GM21447 (cell line): ENCODE data around the gene FAM114A1.
A peak's percentile ranks its signal among the peaks of the same experiment; 100 is the strongest.

ENCODE experiments used
- ATAC-seq: cut with Tn5 transposase; IDR thresholded peaks from one replicate; pipeline ENCODE4 v1.9.1; 2021; ENCODE audit not compliant: unreplicated experiment

FAM114A1 gene

DNA sequence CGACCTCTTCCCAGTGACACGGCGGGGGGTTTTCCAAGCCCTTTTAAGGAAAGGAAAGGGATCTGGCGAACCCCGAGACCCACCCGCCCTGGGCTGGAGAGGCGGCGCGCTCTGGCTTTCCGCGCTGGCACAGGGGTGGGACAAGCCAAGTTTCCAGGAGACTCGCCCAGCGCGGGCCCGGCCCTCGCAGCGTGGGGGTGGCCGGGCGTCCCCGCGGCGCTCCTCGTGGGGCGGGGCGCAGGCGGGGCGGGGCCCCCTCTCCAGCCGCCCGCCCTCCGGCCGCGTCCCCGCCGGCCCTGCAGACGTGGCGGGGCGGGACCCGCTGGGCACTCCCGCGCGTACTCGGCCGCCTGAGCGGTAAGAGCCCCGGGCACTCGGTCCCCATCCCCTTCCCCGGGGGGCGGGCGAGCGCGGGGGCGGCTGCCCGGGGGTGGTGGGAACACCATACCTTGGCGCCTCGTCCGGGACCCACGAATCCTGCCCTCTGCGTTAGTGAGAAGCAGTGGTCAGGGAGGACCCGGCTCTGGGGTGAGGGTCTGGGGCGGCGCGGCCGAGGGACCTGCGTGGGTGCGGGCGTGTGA lies at the start of gene FAM114A1:
FAM114A1 (plus strand) TSS at position 329 of the 581 bp plus-strand sequence. CDS start 10,273 bp downstream, outside the sequence.
- peak; percentile 63 for ATAC-seq

DNA sequence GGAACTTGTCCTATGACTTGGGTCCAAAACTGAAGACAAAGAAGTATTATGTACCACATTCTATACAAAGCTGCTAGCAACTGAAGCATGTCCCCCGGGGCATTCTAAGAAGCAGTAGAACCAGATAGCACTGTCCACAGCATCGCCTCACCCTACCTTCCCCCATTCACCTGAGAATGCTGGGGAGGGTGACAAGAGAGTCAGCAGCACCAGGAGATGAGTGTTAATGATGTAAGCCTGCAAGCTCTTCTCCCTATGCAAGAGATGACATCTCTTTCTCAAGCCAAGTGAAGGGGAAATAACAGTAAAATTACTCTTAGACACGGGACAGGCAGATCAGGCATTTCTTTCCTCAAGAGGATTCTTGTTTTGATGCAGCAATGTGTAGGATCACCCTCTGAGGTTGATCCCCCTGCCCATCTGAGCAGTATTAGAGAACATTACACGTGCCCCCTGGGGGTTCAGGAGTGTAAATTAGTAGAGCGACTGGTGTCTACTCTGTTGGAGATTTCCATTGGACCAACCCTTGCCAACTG lies 49.1 kb upstream of the FAM114A1 start:
- peak; percentile 62 for ATAC-seq

DNA sequence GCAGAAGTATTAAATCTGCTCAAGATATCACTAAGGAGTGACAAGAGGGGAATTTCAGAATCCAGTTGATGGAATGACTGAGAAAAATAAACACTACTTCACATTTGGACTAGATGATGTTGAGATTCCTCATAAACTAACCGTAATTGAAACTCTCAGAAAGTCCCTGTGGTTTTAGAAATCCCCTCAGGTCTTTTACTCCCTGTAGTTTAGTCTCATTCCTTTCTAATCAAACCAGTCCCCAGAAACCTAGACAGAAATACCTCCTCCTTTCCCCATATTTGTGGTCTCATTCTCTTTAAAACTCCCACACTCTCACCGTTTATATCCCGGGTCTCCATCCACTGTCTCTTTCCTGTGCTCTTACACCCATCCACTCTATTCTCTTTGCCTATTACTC lies 48.0 kb upstream of the FAM114A1 start:
- ATAC-seq = peak; percentile 31

DNA sequence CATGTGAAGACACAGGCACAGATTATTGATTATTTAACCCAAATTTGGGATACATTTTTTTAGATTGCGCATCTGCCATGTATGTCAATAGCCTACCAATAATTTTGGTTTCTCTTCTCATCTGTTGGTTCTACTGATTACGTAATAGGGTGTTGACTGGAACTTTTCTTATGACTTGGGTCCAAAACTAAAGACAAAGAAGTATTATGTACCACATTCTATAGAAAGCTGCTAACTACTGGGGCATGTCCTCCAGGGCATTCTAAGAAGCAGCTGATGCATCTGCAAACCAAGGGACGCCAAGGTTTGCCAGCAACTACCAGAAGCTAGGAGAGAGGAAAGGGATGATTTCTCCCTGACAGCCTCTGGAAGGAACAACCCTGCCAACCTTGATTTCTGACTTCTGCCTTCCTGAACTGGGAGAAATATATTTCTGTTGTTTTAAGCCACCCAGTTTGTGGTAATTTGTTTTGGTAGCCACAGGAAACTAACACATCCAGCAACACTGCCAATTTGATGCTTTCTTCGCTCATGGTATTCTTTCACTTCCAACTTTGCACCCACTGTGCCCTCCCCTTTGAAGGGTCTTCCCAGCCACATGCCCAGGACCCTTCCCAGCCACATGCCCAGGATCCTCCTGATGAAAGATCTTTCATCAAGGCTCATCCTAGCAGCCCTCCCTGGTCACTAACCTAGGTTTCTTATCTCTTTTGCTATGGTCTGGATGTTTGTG lies 47.1 kb upstream of the FAM114A1 start:
- peak; percentile 44 for ATAC-seq

DNA sequence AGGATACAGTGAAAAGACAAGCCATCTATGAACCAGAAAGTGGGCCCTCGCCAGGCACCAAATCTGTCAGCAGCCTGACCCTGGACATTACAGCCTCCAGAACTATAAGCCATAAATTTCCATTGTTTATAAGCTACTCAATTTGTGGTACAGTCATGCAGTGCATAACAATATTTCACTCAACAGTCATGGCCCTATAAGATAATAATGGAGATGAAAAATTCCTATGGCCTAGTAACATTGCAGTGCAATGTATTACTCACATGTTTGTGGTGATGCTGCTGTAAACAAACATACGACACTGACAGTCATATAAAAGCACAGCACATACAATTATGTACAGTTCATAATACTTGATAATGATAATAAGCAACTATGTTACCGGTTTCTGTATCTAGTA lies 45.9 kb upstream of the FAM114A1 start:
- ATAC-seq = no peak

DNA sequence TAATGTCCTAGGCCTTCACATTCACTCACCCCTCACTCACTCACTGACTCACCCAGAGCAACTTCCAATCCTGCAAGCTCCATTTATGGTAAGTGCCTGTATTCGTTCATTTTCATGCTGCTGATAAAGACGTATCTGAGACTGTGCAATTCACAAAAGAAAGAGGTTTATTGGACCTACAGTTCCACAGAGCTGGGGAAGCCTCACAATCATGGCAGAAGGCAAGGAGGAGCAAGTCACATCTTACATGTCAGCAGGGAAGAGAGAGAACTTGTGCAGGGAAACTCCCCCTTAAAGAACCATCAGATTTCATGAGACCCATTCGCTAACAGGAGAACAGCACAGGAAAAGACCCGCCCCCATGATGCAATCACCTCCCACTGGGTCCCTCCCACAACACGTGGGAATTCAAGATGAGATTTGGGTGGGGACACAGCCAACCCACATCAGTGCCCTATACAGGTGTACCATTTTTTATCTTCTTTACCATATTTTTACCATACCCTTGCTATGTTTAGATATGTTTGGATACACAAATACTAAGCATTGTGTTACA lies 44.8 kb upstream of the FAM114A1 start:
- ATAC-seq = no peak

DNA sequence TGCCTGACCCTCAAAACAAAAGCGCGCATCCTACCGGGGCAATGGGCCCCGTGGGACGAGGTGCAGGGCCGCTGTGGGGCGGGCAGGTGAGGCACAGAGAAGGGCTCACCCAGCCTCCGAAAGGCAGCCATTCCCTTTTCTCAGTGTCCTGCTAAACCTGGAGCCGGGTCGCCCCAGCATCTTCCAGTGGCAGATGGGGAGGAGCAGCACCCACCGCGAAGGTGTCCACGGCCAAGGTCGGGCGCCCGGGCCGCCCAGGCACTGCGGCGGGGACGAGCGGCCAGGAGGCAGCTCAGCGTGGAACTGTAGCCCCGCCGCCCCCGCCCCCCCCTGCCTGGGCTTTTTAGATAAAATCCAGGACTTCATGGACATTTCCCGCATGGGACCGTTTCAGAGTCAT lies 43.8 kb upstream of the FAM114A1 start:
- no peak for ATAC-seq

DNA sequence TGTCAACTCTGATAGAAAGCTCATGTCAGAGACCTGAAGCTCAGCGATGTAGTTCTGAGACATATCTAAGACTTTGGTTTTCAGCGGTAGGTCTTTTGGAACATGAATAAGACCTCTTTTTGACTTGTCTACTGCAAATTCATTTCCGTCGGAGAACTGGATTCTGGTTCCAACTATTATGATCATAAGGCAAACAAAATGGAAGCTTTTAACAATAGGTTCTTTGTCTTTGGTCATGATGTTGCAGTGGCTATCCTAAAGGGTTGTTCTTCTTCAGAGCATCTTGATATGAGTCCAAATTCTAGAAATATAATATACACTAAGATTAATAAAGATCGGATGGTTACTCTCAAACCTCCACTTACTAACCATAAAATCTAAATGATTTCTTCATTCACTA lies 38.4 kb upstream of the FAM114A1 start:
- ATAC-seq = no peak

DNA sequence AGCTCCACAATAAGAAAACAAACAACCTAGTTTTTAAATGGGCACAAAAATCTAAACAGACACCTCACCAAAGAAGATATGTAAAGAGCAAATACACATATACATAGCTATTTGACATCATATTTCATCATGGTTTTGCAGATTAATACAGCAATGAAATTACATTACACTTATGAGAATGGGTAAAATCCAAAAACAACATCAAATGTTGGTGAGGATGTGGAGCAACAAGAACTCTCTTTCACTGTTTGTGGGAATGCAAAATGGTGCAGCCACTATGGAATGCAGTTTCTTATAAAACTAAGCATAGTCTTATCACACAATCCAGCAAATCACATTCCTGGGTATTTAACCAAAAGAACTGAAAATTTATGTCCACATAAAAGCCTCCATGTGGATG lies 36.0 kb upstream of the FAM114A1 start:
- ATAC-seq = no peak

DNA sequence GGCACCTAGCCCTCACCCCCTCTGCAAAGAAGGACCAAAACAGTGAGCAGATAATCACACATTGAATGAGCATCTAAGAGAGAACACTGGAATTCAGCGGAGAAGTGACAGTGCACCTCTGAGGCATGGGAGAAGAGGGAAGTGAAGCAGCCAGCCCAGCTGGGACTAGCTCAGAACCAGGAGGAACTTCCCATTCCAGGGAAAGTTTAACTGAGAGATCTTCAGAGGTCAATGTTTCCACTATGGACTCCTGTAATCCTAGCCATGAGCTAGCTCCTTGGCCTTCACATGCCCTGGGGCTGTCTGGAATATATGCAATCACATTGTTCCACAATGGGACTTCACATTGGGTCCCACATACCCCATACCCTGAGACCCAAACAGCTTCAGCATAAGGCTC lies 35.4 kb upstream of the FAM114A1 start:
- ATAC-seq = no peak

DNA sequence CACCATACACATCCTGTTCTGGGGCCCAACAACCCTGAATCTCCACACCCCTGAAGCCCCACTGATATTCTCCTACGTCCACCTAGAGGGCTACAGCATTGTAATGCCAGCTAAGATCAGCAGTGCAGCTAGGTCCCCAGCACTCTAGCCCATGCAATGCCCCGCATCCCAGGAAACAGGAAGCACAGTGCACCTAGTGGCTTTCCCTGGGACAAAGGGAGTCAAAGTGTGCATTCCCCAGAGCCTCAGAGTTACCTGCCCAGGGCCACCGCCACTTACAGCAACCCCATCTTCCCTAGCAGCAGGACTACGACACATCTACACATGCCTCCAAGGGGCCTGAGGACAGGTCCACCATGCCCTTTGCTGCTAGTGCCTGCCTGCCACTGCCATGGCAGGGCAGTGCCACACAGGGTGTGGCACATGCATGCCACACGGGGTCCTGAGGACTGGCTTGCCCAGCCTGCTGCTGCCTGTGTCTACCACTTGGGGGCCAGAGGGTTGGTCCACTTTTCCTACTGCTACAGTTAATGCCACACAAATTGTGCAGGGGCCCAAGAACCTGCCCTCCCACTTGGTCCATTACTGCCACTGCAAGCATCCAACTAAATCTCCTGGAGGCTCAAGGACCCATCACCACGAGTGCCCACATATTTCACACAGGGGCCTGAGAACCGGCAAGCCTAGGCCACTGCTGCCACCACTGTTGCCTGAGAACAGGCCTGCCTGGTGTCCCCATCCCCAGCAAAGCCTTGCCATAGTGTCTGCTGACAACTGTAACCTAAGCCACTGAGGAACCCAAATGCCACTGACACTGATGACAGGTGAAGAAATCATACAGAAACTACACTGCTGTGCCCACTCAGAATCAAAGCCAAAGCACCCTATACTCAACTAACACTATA lies 34.7 kb upstream of the FAM114A1 start:
- no peak for ATAC-seq

DNA sequence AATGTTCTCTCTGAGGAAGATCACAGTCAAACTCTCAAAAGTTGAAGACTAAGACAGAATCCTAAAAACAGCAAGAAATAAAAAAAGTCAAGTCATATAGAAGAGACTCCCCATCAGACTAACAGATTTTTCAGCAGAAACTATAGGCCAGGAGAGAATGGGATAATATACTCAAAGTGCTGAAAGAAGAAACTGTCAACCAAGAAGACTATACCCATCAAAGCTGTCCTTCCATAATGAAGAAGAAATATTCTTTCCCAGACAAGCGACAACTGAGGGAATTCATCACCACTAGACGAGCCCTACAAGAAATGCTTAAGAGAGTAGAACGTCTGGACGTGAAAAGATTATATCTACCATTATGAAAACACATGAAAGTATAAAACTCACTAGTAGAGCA lies 33.0 kb upstream of the FAM114A1 start:
- no peak for ATAC-seq

DNA sequence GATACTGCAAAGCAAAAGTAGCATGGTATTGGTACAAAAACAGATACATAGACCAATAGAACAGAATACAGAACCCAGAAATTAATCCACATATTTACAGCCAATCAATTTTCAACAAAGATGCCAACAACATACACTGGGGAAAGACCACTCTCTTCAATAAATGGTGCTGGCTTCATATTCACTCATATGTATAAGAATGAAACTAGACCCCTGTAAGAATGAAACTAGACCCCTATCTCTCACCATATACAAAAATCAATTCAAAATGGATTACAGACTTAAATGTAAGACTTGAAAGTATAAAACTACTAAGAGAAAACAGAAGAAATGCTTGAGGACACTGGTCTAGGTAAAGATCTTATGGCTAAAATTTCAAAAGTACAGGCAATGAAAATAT lies 30.3 kb upstream of the FAM114A1 start:
- no peak for ATAC-seq

DNA sequence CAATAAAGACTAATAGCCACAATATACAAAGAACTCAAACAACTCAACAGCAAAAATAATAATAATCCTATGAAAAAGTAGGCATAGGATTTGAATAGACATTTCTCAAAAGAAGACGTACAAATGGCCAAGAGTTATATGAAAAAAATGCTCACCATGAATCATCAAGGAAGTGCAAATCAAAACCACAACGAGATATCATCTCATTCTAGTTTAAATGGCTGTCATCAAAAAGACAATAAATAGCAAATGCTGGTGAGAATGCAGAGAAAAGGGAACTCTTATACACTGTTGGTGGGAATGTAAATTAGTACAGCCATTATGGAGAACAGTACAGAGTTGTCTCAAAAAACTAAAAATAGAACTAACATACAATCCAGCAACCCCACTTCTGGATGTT lies 29.8 kb upstream of the FAM114A1 start:
- no peak for ATAC-seq

DNA sequence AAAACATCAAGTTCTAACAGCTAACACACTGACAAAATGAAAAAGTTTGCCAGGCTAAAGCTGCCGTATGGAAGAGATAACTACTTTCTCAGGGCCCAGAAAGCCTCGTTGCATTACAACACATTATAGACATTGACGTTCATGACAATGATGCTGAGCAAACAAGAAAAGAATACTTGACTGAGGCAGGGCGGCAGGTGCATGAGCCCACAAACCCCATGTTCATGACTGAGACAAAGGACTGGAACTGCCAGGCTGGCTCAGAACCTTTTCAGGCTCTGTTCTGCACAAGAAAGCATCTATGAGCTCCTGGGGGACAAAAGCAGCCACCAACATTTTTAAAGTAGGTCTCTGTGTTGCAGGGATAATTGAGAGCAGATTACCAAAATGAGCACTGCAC lies 24.6 kb upstream of the FAM114A1 start:
- ATAC-seq = no peak

DNA sequence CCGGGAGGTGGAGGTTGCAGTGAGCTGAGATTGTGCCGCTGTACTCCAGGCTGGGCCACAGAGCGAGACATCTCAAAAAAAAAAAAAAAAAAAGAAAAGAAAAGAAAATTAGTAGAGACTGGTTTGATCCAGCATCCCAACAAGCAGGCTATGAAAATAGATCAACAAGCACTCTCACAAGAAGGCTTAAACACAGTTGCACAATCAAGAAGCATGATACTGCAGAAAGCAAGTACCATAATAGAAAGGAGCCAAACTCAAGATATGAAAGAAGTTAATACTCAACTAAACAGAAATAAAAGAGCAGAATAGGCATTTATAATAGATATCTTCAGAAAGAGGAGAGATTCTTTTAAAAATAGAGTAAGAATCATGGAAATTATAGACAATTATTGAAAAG lies 21.6 kb upstream of the FAM114A1 start:
- ATAC-seq = no peak

DNA sequence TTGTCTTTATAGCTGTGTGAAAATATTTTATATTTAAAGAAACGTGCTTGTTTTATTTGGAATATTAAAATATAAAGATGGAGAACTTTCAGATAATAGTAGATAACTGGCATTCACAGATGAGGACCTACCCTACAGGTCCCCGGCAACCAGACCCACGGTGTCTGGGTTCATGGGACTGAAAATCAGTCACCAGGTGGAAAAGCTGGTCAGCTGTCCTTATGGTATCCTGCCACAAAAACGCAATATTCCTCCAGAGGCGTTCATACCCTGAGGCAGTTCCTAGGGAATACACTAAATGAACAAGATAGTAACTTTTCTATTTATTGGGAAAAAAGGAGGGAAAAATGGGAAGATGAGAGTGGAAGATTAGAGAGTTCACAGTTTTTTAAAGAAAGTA lies 12.1 kb upstream of the FAM114A1 start:
- no peak for ATAC-seq

DNA sequence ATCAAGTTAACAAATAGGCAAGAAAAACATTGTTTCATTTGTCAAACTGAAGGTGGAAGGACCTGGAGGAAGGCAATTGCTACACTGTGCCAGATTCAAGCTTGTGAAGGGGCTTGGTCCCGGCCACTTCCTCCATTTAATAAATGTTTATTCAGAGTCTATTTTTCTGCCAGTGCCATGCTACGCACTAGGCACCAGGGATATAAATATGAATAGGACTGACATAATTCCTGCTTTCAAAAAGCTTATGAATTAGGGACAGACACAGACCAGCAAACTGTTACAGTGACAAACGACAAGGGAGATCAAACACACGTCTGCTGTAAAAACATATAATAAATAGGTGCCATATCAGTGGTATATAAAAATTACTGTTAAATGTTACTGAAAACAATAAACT lies 11.6 kb upstream of the FAM114A1 start:
- no peak for ATAC-seq

DNA sequence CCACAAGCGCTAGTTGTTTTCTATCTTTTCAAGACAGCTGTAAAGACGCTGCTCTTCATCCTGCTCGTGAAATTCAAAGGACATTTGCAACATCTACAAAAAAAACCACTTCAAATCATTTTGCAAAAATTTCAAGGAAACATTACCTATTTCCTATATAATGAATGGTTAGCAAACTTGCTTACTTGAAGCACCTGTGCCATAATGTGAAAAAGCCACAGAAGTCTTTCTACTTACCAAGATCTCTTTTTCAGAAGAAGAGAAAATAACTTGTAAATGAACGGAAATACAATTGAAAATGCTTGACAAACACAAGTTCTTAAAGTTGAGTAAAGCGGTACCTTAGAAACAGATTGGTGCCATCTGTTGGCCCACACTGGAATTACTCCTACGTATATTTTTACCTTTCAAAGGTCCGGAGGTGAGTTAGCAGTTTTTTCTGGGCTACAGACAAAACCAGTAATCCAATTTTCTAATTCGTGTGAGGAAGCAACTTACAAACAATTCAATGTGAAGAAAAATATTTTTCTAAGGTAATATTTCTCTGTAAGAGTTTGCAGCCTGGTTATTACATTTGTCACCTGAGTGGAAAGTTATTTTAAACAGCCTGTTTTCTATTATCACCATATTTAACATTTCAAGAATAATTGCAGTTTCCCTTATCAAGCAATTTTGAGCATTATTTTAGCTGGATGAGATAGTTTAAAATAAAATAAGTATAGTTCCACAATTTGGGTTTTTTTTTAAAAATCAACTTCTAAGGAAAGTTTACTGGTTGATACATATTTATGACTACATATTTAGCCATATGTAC lies 10.9 kb upstream of the FAM114A1 start, which contains the start of gene TLR6:
TLR6 (minus strand) TSS at position 294 of the 814 bp plus-strand sequence. CDS start 27,344 bp downstream, outside the sequence.
- ATAC-seq = peak; percentile 42

DNA sequence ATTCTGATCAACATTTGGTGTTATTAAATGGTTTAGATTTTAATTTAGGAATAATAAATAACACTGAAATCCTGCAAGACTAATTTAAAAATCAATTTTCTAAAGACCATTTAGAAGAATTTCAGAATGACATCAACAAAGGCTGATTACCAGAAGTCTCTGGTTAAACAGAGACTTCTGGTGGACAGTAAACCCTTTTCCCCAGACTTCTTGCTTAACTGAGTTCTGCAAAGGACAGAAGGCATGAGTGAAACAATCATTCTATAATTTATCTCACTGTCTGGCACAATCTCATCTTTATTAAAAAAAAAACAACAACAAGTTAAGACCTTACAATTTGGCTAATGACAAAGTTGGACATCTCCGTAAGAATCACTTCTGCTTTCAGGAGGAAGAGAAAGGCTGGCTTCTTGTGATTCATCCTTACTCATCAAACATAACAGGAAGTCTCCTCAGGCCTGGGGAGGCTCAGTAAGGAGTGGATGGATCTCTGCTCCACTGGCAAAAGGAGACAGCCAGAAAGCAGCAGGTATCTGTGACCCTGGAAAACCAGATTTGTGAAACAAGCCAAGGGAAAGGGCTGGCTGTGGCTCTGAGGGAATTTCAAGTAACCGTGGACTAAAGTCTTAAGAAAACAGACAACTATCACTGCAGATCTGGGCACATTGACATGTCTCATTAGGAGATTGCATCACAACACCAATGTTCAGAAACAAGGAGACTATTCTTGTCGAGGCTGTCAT lies 10.1 kb upstream of the FAM114A1 start:
- ATAC-seq = peak; percentile 68
